Measurements from ENCODE around the gene SRRD. TPM values are rescaled to one million over a fixed set of nuclear protein-coding genes. Genes with fewer than 3 reads are reported as not detected.

SRRD gene
- total and polyA plus RNA-seq, 2 of the 13 experiments (the other 11 are each of a cell fraction or from before 2014, with no cell fraction given): 22.8 to 36.6 TPM

DNA sequence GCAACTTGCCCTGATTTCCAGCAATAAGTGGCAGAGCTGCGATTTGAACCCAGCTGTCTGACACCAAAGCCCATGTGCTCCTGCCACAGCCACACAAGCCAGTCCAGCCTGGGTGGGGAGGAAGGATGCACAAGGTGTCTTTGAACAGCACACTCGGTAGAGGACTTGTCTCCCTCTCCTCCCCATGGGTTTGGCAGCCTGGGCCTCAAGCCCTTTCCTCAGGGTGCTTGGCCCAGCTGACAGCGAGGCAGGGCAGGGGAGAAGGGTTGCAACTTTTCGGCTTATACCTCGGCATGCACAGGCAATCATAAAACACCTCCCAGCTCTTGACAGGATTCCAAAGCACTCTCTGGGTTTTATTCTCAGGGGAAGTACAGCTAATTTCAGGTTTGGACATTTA is 35.3 kb upstream of the SRRD start (continued):
- TF ChIP-seq, protein P1, sequence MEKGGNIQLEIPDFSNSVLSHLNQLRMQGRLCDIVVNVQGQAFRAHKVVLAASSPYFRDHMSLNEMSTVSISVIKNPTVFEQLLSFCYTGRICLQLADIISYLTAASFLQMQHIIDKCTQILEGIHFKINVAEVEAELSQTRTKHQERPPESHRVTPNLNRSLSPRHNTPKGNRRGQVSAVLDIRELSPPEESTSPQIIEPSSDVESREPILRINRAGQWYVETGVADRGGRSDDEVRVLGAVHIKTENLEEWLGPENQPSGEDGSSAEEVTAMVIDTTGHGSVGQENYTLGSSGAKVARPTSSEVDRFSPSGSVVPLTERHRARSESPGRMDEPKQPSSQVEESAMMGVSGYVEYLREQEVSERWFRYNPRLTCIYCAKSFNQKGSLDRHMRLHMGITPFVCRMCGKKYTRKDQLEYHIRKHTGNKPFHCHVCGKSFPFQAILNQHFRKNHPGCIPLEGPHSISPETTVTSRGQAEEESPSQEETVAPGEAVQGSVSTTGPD (CRISPR knock-in tag; IDR thresholded peaks at IDR 0.05): no peak
- TF ChIP-seq POGZ (CRISPR knock-in tag; IDR thresholded peaks at IDR 0.05) (no peak), CBX1 (IDR thresholded peaks at IDR 0.05; ENCODE audit: low read depth) (no peak), ATAD3A (CRISPR knock-in tag; IDR thresholded peaks at IDR 0.05) (no peak)
- TF ChIP-seq, protein P2, sequence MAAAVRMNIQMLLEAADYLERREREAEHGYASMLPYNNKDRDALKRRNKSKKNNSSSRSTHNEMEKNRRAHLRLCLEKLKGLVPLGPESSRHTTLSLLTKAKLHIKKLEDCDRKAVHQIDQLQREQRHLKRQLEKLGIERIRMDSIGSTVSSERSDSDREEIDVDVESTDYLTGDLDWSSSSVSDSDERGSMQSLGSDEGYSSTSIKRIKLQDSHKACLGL (CRISPR knock-in tag; IDR thresholded peaks at IDR 0.05): no peak

DNA sequence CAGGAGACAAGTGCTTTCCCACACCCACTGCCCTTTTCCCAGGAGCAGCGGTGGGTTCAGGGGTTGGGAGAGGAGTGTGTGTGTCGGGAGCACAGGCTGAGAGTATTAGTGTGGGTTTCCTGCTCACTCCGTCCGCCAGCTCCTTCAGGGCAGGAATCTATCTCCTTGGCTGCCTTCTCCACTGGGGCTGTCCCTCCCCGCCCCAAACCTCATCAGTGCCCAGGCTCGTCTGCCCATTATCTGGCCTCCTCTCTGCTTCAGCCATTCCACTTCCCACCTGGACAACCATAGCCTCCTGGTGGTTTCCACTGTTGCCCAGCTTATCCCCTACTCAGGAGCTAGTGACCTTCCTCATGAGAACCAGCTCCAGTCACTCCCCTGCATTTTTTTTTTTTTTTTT is 34.7 kb upstream of the SRRD start:
- Histone ChIP-seq H3K4me3 (replicated peaks in 1 of 3; ENCODE audit: insufficient read depth in 1 of 3, low read depth in 2 of 3, low read length in 3 of 3) (no peak overlapping the region), H3K4me1 (ENCODE audit: insufficient read depth, low read length) (no peaks in the 10 kb centered on the region), H3K36me3 (replicated peaks in 1 of 2; ENCODE audit: control insufficient read depth in 1 of 2, insufficient read depth in 2 of 2, low read length in 2 of 2) (peaks cover 9 to 29% of the 10 kb centered on the region in 2 experiments), H3K27ac (ENCODE audit: extremely low read length, insufficient read depth, low read length) (no peak overlapping the region), H2AFZ (ENCODE audit: low read length) (no peak overlapping the region), H3K27me3 (ENCODE audit: control insufficient read depth in 1 of 2, insufficient read depth in 2 of 2, low read length in 2 of 2) (no peaks in the 10 kb centered on the region), H3K79me2 (ENCODE audit: insufficient read depth, low read length) (no peaks in the 10 kb centered on the region), H4K20me1 (ENCODE audit: insufficient read depth, low read length) (no peaks in the 10 kb centered on the region), H3K4me2 (ENCODE audit: low read depth, low read length) (no peak overlapping the region), H3K9ac (ENCODE audit: insufficient read depth, low read depth, low read length) (no peak overlapping the region), H3K9me3 (ENCODE audit: low read length) (no peaks in the 10 kb centered on the region)
- POLR2A ChIA-PET: no interaction called here
- no TSS peak for BruUV-seq (replicated peaks)
- ATAC-seq (no peak), FAIRE-seq (no peak), DNase-seq (ENCODE audit: low spot score) (no peak)
- TF ChIP-seq AGO2 (optimal IDR thresholded peaks at IDR 0.05; ENCODE audit: low read depth, low read length) (peak; percentile 8), NCOA2 (CRISPR knock-in tag; IDR thresholded peaks at IDR 0.05) (no peak)
- CTCF ChIA-PET (ENCODE audit: low intra/inter-chr PET ratio, low total read pairs): no interaction called here
- in situ Hi-C loops (cut with HindIII; ENCODE audit: extremely low pct_ligation_motif_present, low pct_unique_long_range_greater_than_20kb): no loop called here
- WGBS (ENCODE audit: low lambda C conversion rate): 98% methylated on average over 6 of the region's 6 CpGs
- intact Hi-C loops (cut with micrococcal nuclease; ENCODE audit: unreplicated experiment): no loop called here
